ENCODE data around the gene CES1.
"Not testable (repeated sequence)": the region's sequence is repeated elsewhere in the genome, so short reads cannot be mapped to it uniquely, and the experiment has no call there.

The CES1 gene

GRCh38 chr16:55832773-55833691 is at the start of gene CES1:
CES1 (minus strand) TSS chr16:55833096; CDS start chr16:55833055, 41 bp downstream.
- DNase-seq, result no peak

- DNase-seq, result no peak
These were observed 44.0 kb upstream of the CES1 start for GRCh38 chr16:55876854-55877253.

GRCh38 chr16:55875273-55875672 is 42.4 kb upstream of the CES1 start, which contains the start of gene CES5A:
CES5A (minus strand) TSS chr16:55875373; CDS start chr16:55875221, 152 bp downstream.
- DNase-seq, result no peak

GRCh38 chr16:55873122-55873521 is 40.2 kb upstream of the CES1 start:
- DNase-seq, result no peak

- DNase-seq, result no peak
These were observed 39.2 kb upstream of the CES1 start for GRCh38 chr16:55872130-55872529.

GRCh38 chr16:55871411-55872038 is 38.6 kb upstream of the CES1 start:
- DNase-seq, result no peak

GRCh38 chr16:55868980-55869379 is 36.1 kb upstream of the CES1 start:
- no peak for DNase-seq

- DNase-seq, result no peak
These were observed 35.2 kb upstream of the CES1 start for GRCh38 chr16:55868137-55868536.

GRCh38 chr16:55861288-55861687 is 28.4 kb upstream of the CES1 start:
- DNase-seq, result no peak

GRCh38 chr16:55857650-55858049 is 24.8 kb upstream of the CES1 start:
- DNase-seq, result not testable (repeated sequence)

- DNase-seq, result no peak
These were observed 24.1 kb upstream of the CES1 start for GRCh38 chr16:55856950-55857349.

GRCh38 chr16:55853114-55853513 is 20.2 kb upstream of the CES1 start:
- DNase-seq, result no peak

- DNase-seq, result no peak
These were observed 16.6 kb upstream of the CES1 start for GRCh38 chr16:55849536-55849935.

- DNase-seq, result no peak
These were observed 13.9 kb upstream of the CES1 start for GRCh38 chr16:55846598-55847346.

- DNase-seq, result no peak
These were observed 10.2 kb upstream of the CES1 start for GRCh38 chr16:55843105-55843395.

- DNase-seq, result no peak
These were observed 9.6 kb upstream of the CES1 start for GRCh38 chr16:55842369-55843104.

GRCh38 chr16:55839115-55839514 is 6.2 kb upstream of the CES1 start:
- no peak for DNase-seq

- DNase-seq, result no peak
These were observed 3.3 kb upstream of the CES1 start for GRCh38 chr16:55836158-55836611.

- DNase-seq, result no peak
These were observed 2.7 kb upstream of the CES1 start for GRCh38 chr16:55835581-55835980.

GRCh38 chr16:55835173-55835572 is 2.3 kb upstream of the CES1 start:
- DNase-seq, result not testable (repeated sequence)

- no peak for DNase-seq
These were observed 1.2 kb upstream of the CES1 start for GRCh38 chr16:55834049-55834448.

GRCh38 chr16:55832425-55832772 is 497 bp downstream of the CES1 start:
- DNase-seq, result no peak

Measured in GOT3 (cell line).